ENCODE results near the gene TMC4.
"Not testable (repeated sequence)": the region's sequence is repeated elsewhere in the genome, so short reads cannot be mapped to it uniquely, and the experiment has no call there.

TMC4 gene

DNA sequence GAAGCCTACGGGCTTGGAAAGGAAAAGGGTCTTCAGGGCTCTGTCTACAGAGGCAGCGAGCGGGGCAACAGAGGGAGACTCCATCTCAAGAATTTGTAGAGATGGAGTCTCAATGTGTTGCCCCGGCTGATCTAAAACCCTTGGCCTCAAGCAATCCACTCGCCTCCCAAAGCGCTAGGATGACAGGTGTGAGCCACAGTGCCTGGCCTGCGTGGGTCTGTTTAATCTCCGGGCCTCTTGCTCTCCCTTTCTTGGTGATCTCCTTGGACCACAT is 35.8 kb upstream of the TMC4 start:
- Histone ChIP-seq H3K36me3 (ENCODE audit: control insufficient read depth, insufficient read depth, low read length) (peaks cover 28% of the 10 kb centered on the region), H3K27me3 (replicated peaks; ENCODE audit: control insufficient read depth, insufficient read depth, low read length) (no peaks in the 10 kb centered on the region), H3K4me3 (replicated peaks; ENCODE audit: low read depth, low read length) (no peak overlapping the region)
- no peak for DNase-seq (ENCODE audit: extremely low read depth, insufficient read length)
- TF ChIP-seq, protein P1, sequence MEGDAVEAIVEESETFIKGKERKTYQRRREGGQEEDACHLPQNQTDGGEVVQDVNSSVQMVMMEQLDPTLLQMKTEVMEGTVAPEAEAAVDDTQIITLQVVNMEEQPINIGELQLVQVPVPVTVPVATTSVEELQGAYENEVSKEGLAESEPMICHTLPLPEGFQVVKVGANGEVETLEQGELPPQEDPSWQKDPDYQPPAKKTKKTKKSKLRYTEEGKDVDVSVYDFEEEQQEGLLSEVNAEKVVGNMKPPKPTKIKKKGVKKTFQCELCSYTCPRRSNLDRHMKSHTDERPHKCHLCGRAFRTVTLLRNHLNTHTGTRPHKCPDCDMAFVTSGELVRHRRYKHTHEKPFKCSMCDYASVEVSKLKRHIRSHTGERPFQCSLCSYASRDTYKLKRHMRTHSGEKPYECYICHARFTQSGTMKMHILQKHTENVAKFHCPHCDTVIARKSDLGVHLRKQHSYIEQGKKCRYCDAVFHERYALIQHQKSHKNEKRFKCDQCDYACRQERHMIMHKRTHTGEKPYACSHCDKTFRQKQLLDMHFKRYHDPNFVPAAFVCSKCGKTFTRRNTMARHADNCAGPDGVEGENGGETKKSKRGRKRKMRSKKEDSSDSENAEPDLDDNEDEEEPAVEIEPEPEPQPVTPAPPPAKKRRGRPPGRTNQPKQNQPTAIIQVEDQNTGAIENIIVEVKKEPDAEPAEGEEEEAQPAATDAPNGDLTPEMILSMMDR (IDR thresholded peaks at IDR 0.05; ENCODE audit: insufficient read depth, low read length, poor library complexity, severe bottlenecking): no peak

DNA sequence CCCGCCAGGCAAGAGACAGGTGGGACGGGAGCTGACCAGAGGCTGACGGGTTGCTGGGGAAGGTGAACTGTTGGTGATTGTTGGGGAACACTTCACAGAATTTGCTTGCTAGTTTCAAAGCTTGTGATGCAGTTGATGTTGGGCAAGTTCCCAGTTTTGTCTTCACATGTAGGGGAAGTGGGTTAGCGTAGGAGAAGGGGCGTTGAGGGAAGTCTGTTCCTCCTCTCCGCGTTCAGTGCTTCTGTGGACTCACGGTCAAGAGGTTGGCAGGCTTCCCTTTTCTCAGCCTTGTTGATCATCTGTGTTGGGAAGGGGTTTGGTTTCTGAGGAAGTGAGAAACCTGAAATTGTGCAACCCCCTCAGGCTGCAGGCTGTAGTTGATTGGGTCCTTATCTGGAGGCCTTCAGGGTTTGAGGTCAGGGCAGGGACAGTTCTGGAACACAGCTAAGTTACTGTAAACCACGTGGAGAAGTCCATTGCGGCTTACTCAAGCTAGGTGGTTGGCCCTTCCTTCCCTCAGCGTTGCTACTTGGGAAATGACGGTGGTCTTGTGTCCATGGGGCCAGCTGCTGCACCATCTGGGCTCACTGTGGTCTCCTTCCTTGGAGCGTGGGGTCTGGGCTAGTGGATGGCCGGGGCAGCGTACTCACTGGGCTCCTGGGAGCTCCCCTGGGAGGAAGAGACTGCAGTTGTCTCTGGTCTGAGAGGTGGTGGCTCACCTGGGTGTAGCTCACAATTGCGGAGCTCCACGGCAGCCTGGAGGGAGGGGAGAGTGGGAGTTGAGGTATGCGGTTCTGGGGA is 35.2 kb upstream of the TMC4 start:
- TF ChIP-seq, protein P1 (IDR thresholded peaks at IDR 0.05; ENCODE audit: insufficient read depth, low read length, poor library complexity, severe bottlenecking): no peak
- DNase-seq (ENCODE audit: extremely low read depth, insufficient read length): peak; percentile 62
- Histone ChIP-seq H3K27me3 (replicated peaks; ENCODE audit: control insufficient read depth, insufficient read depth, low read length) (no peaks in the 10 kb centered on the region), H3K4me3 (replicated peaks; ENCODE audit: low read depth, low read length) (no peak overlapping the region), H3K36me3 (ENCODE audit: control insufficient read depth, insufficient read depth, low read length) (peaks cover 28% of the 10 kb centered on the region)

DNA sequence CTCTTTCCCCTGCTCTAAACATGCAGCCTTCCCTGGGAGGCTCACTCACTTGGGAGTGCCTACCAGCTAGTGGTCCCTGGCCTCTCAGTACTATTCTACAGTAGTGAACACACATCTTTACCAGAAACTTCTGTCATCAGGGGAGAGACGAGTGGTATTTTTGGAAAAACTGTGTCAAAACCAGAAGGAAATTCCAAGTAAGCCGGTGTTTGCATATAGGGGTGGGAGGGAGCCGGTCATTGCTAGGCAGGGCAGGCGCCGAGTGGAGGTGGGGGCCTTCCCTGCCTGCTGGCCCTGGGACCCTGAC is 34.7 kb upstream of the TMC4 start:
- TF ChIP-seq, protein P1 (IDR thresholded peaks at IDR 0.05; ENCODE audit: insufficient read depth, low read length, poor library complexity, severe bottlenecking): no peak
- peaks cover 30% of the 10 kb centered on the region for H3K36me3 ChIP-seq (ENCODE audit: control insufficient read depth, insufficient read depth, low read length)

DNA sequence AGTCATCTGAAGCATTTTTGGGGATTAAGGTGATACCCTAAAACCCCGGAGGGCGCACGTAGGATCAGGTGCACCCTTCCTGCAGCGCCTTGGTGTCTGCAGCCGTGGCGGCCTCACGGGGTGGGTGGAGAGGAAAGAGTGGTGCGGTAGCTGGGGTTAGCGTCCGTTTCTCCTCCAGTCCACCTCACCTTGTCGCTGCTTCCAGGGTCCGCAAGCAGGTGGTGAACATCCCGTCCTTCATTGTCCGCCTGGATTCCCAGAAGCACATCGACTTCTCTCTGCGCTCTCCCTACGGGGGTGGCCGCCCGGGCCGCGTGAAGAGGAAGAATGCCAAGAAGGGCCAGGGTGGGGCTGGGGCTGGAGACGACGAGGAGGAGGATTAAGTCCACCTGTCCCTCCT is 34.2 kb upstream of the TMC4 start:
- DNase-seq (ENCODE audit: extremely low read depth, insufficient read length); H3K4me3 ChIP-seq (replicated peaks; ENCODE audit: low read depth, low read length); H3K27me3 ChIP-seq (replicated peaks; ENCODE audit: control insufficient read depth, insufficient read depth, low read length): not testable (repeated sequence)
- peaks cover 33% of the 10 kb centered on the region for H3K36me3 ChIP-seq (ENCODE audit: control insufficient read depth, insufficient read depth, low read length)

More for the DNA sequence above, 34.7 kb upstream of the TMC4 start:
- DNase-seq (ENCODE audit: extremely low read depth, insufficient read length): no peak
- H3K4me3 ChIP-seq (replicated peaks; ENCODE audit: low read depth, low read length): no peak overlapping the region
- H3K27me3 ChIP-seq (replicated peaks; ENCODE audit: control insufficient read depth, insufficient read depth, low read length): no peaks in the 10 kb centered on the region

DNA sequence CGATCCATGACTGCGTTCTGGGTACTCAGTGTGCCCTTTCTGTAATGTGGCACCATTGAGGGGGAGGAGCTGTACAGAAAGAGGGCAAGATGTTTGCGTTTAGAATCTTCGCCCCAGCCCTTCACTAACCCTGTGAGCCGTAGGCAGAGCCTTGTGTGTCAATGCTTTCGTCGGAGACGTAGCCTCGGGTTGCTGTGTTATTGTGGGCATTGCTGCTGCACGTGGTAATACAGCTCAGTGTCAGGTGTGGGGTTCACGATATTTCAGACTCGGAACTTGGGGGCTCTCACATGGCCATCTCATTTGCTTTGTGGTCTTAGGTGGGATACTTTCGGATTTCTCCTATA is 33.8 kb upstream of the TMC4 start:
- TF ChIP-seq, protein P1 (IDR thresholded peaks at IDR 0.05; ENCODE audit: insufficient read depth, low read length, poor library complexity, severe bottlenecking): no peak
- Histone ChIP-seq H3K36me3 (ENCODE audit: control insufficient read depth, insufficient read depth, low read length) (peaks cover 33% of the 10 kb centered on the region), H3K27me3 (replicated peaks; ENCODE audit: control insufficient read depth, insufficient read depth, low read length) (no peaks in the 10 kb centered on the region), H3K4me3 (replicated peaks; ENCODE audit: low read depth, low read length) (no peak overlapping the region)
- no peak for DNase-seq (ENCODE audit: extremely low read depth, insufficient read length)

DNA sequence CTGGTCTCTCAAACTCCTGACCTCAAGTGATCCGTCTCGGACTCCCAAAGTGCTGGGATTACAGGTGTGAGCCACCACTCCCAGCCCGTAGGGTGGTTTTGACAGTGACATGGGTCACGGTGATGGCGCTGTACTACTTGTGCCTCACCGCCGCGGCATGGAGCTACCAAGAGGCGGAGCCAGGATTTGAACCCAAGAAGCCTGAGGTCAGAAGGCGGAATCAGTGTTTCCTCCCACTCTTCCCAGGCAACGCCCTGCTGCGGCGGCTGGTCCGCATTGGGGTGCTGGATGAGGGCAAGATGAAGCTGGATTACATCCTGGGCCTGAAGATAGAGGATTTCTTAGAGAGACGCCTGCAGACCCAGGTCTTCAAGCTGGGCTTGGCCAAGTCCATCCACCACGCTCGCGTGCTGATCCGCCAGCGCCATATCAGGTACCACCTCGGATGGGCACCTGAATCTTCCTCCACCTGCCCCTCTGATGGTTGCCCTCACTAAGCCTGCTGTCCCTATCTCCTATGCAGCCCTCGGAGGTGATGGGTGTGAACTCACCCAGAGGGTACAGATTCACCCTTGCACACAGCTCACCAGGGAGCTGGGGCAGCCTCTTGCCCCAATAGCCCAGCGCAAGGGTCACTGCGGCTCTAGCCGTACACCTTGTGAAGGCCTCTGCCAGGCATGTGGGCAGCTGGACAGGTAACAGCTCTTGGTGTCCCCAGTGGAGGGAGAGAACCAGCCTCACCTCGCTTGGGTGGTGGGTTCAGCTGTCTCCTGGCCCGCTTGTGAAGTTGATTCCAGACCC is 33.3 kb upstream of the TMC4 start:
- TF ChIP-seq, protein P1 (IDR thresholded peaks at IDR 0.05; ENCODE audit: insufficient read depth, low read length, poor library complexity, severe bottlenecking): no peak
- Histone ChIP-seq H3K27me3 (replicated peaks; ENCODE audit: control insufficient read depth, insufficient read depth, low read length) (no peaks in the 10 kb centered on the region), H3K4me3 (replicated peaks; ENCODE audit: low read depth, low read length) (no peak overlapping the region), H3K36me3 (ENCODE audit: control insufficient read depth, insufficient read depth, low read length) (peaks cover 36% of the 10 kb centered on the region)
- no peak for DNase-seq (ENCODE audit: extremely low read depth, insufficient read length)
